SK-N-SH (cell line): ENCODE results near the gene JPH2. TPM values are rescaled to one million over a fixed set of nuclear protein-coding genes. Genes with fewer than 3 reads are reported as not detected.

Experiments
- CTCF ChIA-PET: fragments of 300-600, 350-600 bp; formaldehyde crosslinking; extraction: SDS; loops from one replicate; lab custom pipeline; 2021; lab: Yijun Ruan, JAX
- POLR2A ChIA-PET: fragments of 350-600 bp; sonication (Branson Sonifier 250); formaldehyde crosslinking; extraction: SDS; loops from one replicate; lab custom pipeline; 2020; ENCODE audit warnings: antibody characterized with exemption, inconsistent platforms; lab: Yijun Ruan, JAX
- DNase-seq: peaks from one replicate; pipeline ENCODE4 v3.0.0; 2012
- H2AFZ ChIP-seq: fragments of 200-600 bp; sonication (generic); 2 replicates; pipeline ENCODE4 v1.8.1; 2016; ENCODE audit warnings: antibody characterized with exemption, mild to moderate bottlenecking, low read depth
- H3F3A ChIP-seq: fragments of 200-600 bp; sonication (generic); replicated peaks from 2 replicates; pipeline ENCODE3; 2016; ENCODE audit warnings: antibody characterized with exemption, mild to moderate bottlenecking; ENCODE audit not compliant: insufficient read depth
- H3K27ac ChIP-seq, 2 experiments: fragments of 200-500 bp in 1 of 2; fragments of 200-600 bp in 1 of 2; sonication (Bioruptor generic) in 1 of 2; sonication (generic), shearing (Covaris generic) in 1 of 2; 2 replicates each; pipeline versions ENCODE4 v1.5.1 to v1.6.1; 2014 to 2016; ENCODE audit warnings: low read depth in 2 of 2, inconsistent platforms in 1 of 2, low read length in 1 of 2, mild to moderate bottlenecking in 1 of 2, mixed read lengths in 1 of 2
- H3K27me3 ChIP-seq: fragments of 200-600 bp; sonication (generic), shearing (Covaris generic); 2 replicates; pipeline ENCODE4 v1.6.1; 2016; ENCODE audit warnings: mixed run types; ENCODE audit not compliant: insufficient read depth
- H3K36me3 ChIP-seq, 2 experiments: fragments of 200-500 bp in 1 of 2; fragments of 200-600 bp in 1 of 2; sonication (Bioruptor generic) in 1 of 2; sonication (generic) in 1 of 2; replicated peaks in 1 of 2; 2 replicates each; pipeline versions ENCODE3 to v1.5.1; 2014 to 2016; ENCODE audit warnings: low read length in 1 of 2, mild to moderate bottlenecking in 1 of 2; ENCODE audit not compliant: insufficient read depth in 2 of 2, control insufficient read depth in 1 of 2
- H3K4me1 ChIP-seq, 2 experiments: fragments of 200-500 bp in 1 of 2; fragments of 200-600 bp in 1 of 2; sonication (Bioruptor generic) in 1 of 2; sonication (generic), shearing (Covaris generic) in 1 of 2; 2 replicates each; pipeline versions ENCODE4 v1.5.1 to v1.6.1; 2014 to 2016; ENCODE audit warnings: low read depth in 1 of 2, low read length in 1 of 2, mixed run types in 1 of 2; ENCODE audit not compliant: insufficient read depth in 2 of 2, control insufficient read depth in 1 of 2
- H3K4me2 ChIP-seq: fragments of 200-600 bp; sonication (generic), shearing (Covaris generic); 2 replicates; pipeline ENCODE4 v1.6.1; 2017; ENCODE audit warnings: mixed run types
- H3K4me3 ChIP-seq, 2 experiments: fragments of 200-500 bp in 1 of 2; fragments of 200-600 bp in 1 of 2; sonication (Bioruptor generic) in 1 of 2; sonication (generic), shearing (Covaris generic) in 1 of 2; 2 replicates each; pipeline versions ENCODE4 v1.5.1 to v1.8.1; 2014 to 2016; ENCODE audit warnings: low read depth in 2 of 2, inconsistent platforms in 1 of 2, low read length in 1 of 2, mild to moderate bottlenecking in 1 of 2, mixed read lengths in 1 of 2, moderate library complexity in 1 of 2
- H3K79me2 ChIP-seq: fragments of 200-600 bp; sonication (generic); 2 replicates; pipeline ENCODE4 v1.8.1; 2017; ENCODE audit warnings: mild to moderate bottlenecking; ENCODE audit not compliant: insufficient read depth
- H3K9ac ChIP-seq: fragments of 200-600 bp; sonication (generic); 2 replicates; pipeline ENCODE4 v1.6.1; 2017; ENCODE audit warnings: mixed run types
- H3K9me2 ChIP-seq: fragments of 200-600 bp; sonication (generic); 2 replicates; pipeline ENCODE4 v1.6.1; 2017; ENCODE audit warnings: mixed run types
- H3K9me3 ChIP-seq: fragments of 200-600 bp; sonication (generic); 2 replicates; pipeline ENCODE4 v1.6.1; 2017; ENCODE audit warnings: mixed run types, mild to moderate bottlenecking, moderate library complexity
- H4K20me1 ChIP-seq: fragments of 200-600 bp; sonication (generic); 2 replicates; pipeline ENCODE4 v1.6.1; 2017; ENCODE audit warnings: mild to moderate bottlenecking, mixed run types; ENCODE audit not compliant: insufficient read depth
- ELF1 ChIP-seq: IDR thresholded peaks from 2 replicates; pipeline ENCODE4 v1.4.0; 2012
- EP300 ChIP-seq, 2 experiments: IDR thresholded peaks; 2 replicates each; pipeline versions ENCODE4 v1.4.0 to v1.6.1; 2012; ENCODE audit warnings: borderline replicate concordance in 1 of 2, low read depth in 1 of 2, low read length in 1 of 2
- FOSL2 ChIP-seq: IDR thresholded peaks from 2 replicates; pipeline ENCODE4 v1.4.0; 2012; ENCODE audit warnings: low read depth, mild to moderate bottlenecking, moderate library complexity, borderline replicate concordance
- FOXJ3 ChIP-seq: sonication (generic); formaldehyde crosslinking; IDR thresholded peaks from 2 replicates; pipeline ENCODE4 v1.5.1; 2020; ENCODE audit warnings: mild to moderate bottlenecking, missing genetic modification reagents
- FOXM1 ChIP-seq: IDR thresholded peaks from 2 replicates; pipeline ENCODE4 v1.4.0; 2012; ENCODE audit warnings: low read depth, mild to moderate bottlenecking
- GABPA ChIP-seq: IDR thresholded peaks from 2 replicates; pipeline ENCODE4 v1.4.0; 2012; ENCODE audit warnings: low read depth, mild to moderate bottlenecking
- GATA2 ChIP-seq: sonication (generic); formaldehyde crosslinking; IDR thresholded peaks from 2 replicates; pipeline ENCODE4 v1.5.0; 2020; ENCODE audit warnings: mild to moderate bottlenecking, missing genetic modification reagents
- JUND ChIP-seq: IDR thresholded peaks from 2 replicates; pipeline ENCODE4 v1.4.0; 2012
- MEF2A ChIP-seq: IDR thresholded peaks from 2 replicates; pipeline ENCODE4 v1.4.0; 2012; ENCODE audit warnings: low read depth, borderline replicate concordance
- RCOR1 ChIP-seq: fragments of 150-350 bp; IDR thresholded peaks from 2 replicates; pipeline ENCODE4 v1.6.1; 2017; ENCODE audit warnings: antibody characterized with exemption, low read length
- RXRA ChIP-seq: IDR thresholded peaks from 2 replicates; pipeline ENCODE4 v1.4.0; 2012; ENCODE audit warnings: low read depth, mild to moderate bottlenecking, borderline replicate concordance
- SIN3A ChIP-seq: IDR thresholded peaks from 2 replicates; pipeline ENCODE4 v1.6.1; 2012; ENCODE audit warnings: low read depth, mild to moderate bottlenecking, low read length, moderate library complexity, borderline replicate concordance
- TAF1 ChIP-seq: IDR thresholded peaks from 2 replicates; pipeline ENCODE4 v1.6.1; 2012; ENCODE audit warnings: low read depth, mild to moderate bottlenecking, low read length, moderate library complexity, borderline replicate concordance
- TCF12 ChIP-seq: IDR thresholded peaks from 2 replicates; pipeline ENCODE4 v1.4.0; 2012
- WGBS: methylation state at CpG from one replicate; pipeline ENCODE4 v1.1.6; 2017; ENCODE audit warnings: low lambda C conversion rate; 5-methylcytosine and 5-hydroxymethylcytosine counted together
- polyA plus RNA-seq, 3 experiments: library from polyadenylated mRNA; depleted of rRNA; stranded (reverse); fragments of >200 nt; gene quantifications; 2 replicates each; pipeline ENCODE4 v1.2.3, GENCODE V29; 2012
- TF ChIP-seq, protein P1 (sequence below): IDR thresholded peaks from 2 replicates; pipeline ENCODE4; 2012
- TF ChIP-seq, protein P2 (sequence below): IDR thresholded peaks from 2 replicates; pipeline ENCODE4 v1.4.0; 2012; ENCODE audit warnings: low read depth, borderline replicate concordance
- TF ChIP-seq, protein P3 (sequence below): IDR thresholded peaks from 2 replicates; pipeline ENCODE4 v1.4.0; 2012; ENCODE audit warnings: low read depth, borderline replicate concordance

Gene JPH2
- polyA plus RNA-seq, 1 of the 3 experiments (the other 2 are of a cell fraction) = 0.67 TPM

DNA sequence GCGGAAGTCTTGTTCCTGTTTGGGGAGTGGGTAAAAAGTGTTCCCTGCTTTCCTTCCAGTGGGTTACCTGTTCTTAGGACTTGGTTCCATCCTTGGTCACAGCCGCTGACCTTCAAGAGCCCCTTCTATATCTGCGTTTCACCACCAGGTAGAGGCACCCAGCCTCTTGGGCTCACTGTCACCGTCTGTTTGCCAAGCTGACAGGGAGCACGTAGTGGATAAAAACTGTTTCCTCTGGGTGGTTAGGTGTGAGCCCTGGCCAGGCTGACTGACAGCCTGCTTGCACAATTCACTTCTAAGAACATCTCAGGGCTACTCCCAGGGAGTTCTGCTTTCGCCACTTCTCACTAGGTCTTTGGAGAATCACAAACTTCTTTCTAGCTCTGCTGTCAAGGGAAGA is 1.8 kb upstream of the JPH2 start:
- no peaks in the 10 kb centered on the region for H3K27me3 ChIP-seq
- H3K9me3 ChIP-seq = no peaks in the 10 kb centered on the region
- no peak overlapping the region for H3K9ac ChIP-seq
- 89% methylated on average over 6 of the region's 6 CpGs for WGBS
- no peaks in the 10 kb centered on the region for H4K20me1 ChIP-seq
- H3F3A ChIP-seq = no peaks in the 10 kb centered on the region
- no peak overlapping the region for H2AFZ ChIP-seq
- peaks cover 11 to 16% of the 10 kb centered on the region in 2 experiments; a peak in 2 of 4 replicates for H3K4me1 ChIP-seq
- DNase-seq = no peak
- TF ChIP-seq FOXM1 (no peak), JUND (no peak), TCF12 (no peak), EP300 (IDR thresholded peaks at IDR 0.05; ENCODE audit: borderline replicate concordance in 1 of 2, low read depth in 1 of 2, low read length in 1 of 2) (no peak), GATA2 (CRISPR knock-in tag) (no peak), RCOR1 (no peak), SIN3A (no peak), GABPA (no peak), FOXJ3 (CRISPR knock-in tag) (no peak), TAF1 (no peak), RXRA (no peak), MEF2A (no peak), FOSL2 (no peak), ELF1 (no peak)
- TF ChIP-seq, protein P1, sequence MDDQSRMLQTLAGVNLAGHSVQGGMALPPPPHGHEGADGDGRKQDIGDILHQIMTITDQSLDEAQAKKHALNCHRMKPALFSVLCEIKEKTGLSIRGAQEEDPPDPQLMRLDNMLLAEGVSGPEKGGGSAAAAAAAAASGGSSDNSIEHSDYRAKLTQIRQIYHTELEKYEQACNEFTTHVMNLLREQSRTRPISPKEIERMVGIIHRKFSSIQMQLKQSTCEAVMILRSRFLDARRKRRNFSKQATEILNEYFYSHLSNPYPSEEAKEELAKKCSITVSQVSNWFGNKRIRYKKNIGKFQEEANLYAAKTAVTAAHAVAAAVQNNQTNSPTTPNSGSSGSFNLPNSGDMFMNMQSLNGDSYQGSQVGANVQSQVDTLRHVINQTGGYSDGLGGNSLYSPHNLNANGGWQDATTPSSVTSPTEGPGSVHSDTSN = no peak
- TF ChIP-seq, protein P2, sequence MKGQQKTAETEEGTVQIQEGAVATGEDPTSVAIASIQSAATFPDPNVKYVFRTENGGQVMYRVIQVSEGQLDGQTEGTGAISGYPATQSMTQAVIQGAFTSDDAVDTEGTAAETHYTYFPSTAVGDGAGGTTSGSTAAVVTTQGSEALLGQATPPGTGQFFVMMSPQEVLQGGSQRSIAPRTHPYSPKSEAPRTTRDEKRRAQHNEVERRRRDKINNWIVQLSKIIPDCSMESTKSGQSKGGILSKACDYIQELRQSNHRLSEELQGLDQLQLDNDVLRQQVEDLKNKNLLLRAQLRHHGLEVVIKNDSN = no peak
- TF ChIP-seq, protein P3, sequence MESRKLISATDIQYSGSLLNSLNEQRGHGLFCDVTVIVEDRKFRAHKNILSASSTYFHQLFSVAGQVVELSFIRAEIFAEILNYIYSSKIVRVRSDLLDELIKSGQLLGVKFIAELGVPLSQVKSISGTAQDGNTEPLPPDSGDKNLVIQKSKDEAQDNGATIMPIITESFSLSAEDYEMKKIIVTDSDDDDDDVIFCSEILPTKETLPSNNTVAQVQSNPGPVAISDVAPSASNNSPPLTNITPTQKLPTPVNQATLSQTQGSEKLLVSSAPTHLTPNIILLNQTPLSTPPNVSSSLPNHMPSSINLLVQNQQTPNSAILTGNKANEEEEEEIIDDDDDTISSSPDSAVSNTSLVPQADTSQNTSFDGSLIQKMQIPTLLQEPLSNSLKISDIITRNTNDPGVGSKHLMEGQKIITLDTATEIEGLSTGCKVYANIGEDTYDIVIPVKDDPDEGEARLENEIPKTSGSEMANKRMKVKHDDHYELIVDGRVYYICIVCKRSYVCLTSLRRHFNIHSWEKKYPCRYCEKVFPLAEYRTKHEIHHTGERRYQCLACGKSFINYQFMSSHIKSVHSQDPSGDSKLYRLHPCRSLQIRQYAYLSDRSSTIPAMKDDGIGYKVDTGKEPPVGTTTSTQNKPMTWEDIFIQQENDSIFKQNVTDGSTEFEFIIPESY = no peak
- H3K27ac ChIP-seq = no peak overlapping the region
- H3K36me3 ChIP-seq = no peaks in the 10 kb centered on the region
- H3K79me2 ChIP-seq = no peaks in the 10 kb centered on the region
- ChIA-PET CTCF (interaction anchor here (0.7 to 19.9 kb wide), 13 partner anchors 9 to 651 kb away, joined by 3 to 618 read pairs (median 12); no protein-coding TSS in a partner anchor), POLR2A (interaction anchor here (1.4 kb wide), 1 partner anchor 72 kb away, joined by 5 read pairs; no protein-coding TSS in a partner anchor)
- no peaks in the 10 kb centered on the region for H3K9me2 ChIP-seq
- H3K4me2 ChIP-seq = no peak overlapping the region
- no peak overlapping the region for H3K4me3 ChIP-seq
